A549 (cell line): ENCODE data around the gene CCDC85C. TPM values are rescaled to one million over a fixed set of nuclear protein-coding genes. Genes with fewer than 3 reads are reported as not detected.

Experiments used
- ATAC-seq, 2 experiments: fragments of 200-7000 bp in 1 of 2; fragments of >200 bp in 1 of 2; cut with Nextera tagmentation in 1 of 2; cut with Tn5 transposase in 1 of 2; 3 replicates each; pipeline versions ENCODE4 v1.8.0 to v1.9.1; 2018 to 2020; ENCODE audit warnings: mild to moderate bottlenecking in 1 of 2, moderate library complexity in 1 of 2
- CTCF ChIA-PET: fragments of 300-600 bp; sonication (Branson Sonifier 250); formaldehyde crosslinking; extraction: SDS; loops from one replicate; lab custom pipeline; 2021; ENCODE audit warnings: antibody characterized with exemption, inconsistent platforms; lab: Yijun Ruan, JAX
- POLR2A ChIA-PET: fragments of 350-600 bp; formaldehyde crosslinking; extraction: SDS; loops from one replicate; lab custom pipeline; 2021; ENCODE audit warnings: antibody characterized with exemption, inconsistent platforms; lab: Yijun Ruan, JAX
- DNase-seq, 2 experiments: peaks; one replicate each; pipeline versions ENCODE4 v3.0.0 to v3.0.0-alpha.2; 2011 to 2016; ENCODE audit warnings: low read depth in 1 of 2, low spot score in 1 of 2
- FAIRE-seq: peaks from 2 replicates; lab custom pipeline; 2011; peaks lifted over from hg19 to GRCh38; lab: Jason Lieb, UNC
- H3K27ac ChIP-seq, 2 experiments: fragments of >200 bp; sonication (Bioruptor Twin); formaldehyde crosslinking; 3 replicates each; pipeline ENCODE4 v1.5.1; 2016 to 2017
- H3K4me1 ChIP-seq: fragments of >200 bp; sonication (Bioruptor Twin); formaldehyde crosslinking; 3 replicates; pipeline ENCODE4 v1.6.1; 2016
- H3K4me2 ChIP-seq: fragments of >200 bp; sonication (Bioruptor Twin); formaldehyde crosslinking; 3 replicates; pipeline ENCODE4 v1.6.1; 2016
- H3K4me3 ChIP-seq: fragments of >200 bp; sonication (Bioruptor Twin); formaldehyde crosslinking; 3 replicates; pipeline ENCODE4 v1.5.1; 2016
- H3K9me3 ChIP-seq: fragments of >200 bp; sonication (Bioruptor Twin); formaldehyde crosslinking; 3 replicates; pipeline ENCODE4 v1.6.1; 2016
- CBX8 ChIP-seq: fragments of 200-600 bp; sonication (generic); IDR thresholded peaks from 2 replicates; pipeline ENCODE4 v1.6.1; 2016
- CHD2 ChIP-seq: fragments of 150-350 bp; IDR thresholded peaks from 2 replicates; pipeline ENCODE4 v1.6.1; 2014; ENCODE audit warnings: low read length; ENCODE audit not compliant: partially characterized antibody
- E2F6 ChIP-seq: IDR thresholded peaks from 2 replicates; pipeline ENCODE4 v1.6.1; 2012; ENCODE audit warnings: low read depth, borderline replicate concordance
- EHF ChIP-seq: fragments of 250-450 bp; sonication (Bioruptor Pico); IDR thresholded peaks from 2 replicates; pipeline ENCODE4 v1.5.0; 2020; ENCODE audit warnings: mild to moderate bottlenecking
- EP300 ChIP-seq, 2 experiments: fragments of >200 bp; sonication (Bioruptor Twin); formaldehyde crosslinking; IDR thresholded peaks; 2 replicates in 1 of 2; 3 replicates in 1 of 2; pipeline ENCODE4 v1.6.1; 2016 to 2017
- GATA3 ChIP-seq: IDR thresholded peaks from 2 replicates; pipeline ENCODE4 v1.6.1; 2012; ENCODE audit warnings: borderline replicate concordance
- HDAC2 ChIP-seq: fragments of 200-600 bp; sonication (generic); IDR thresholded peaks from 2 replicates; pipeline ENCODE4 v1.6.1; 2016
- HOXB13 ChIP-seq: fragments of 250-450 bp; sonication (Bioruptor Pico); IDR thresholded peaks from 2 replicates; pipeline ENCODE4 v1.5.0; 2020; ENCODE audit warnings: low read depth, mild to moderate bottlenecking, moderate library complexity
- JUNB ChIP-seq: fragments of >200 bp; sonication (Bioruptor Twin); formaldehyde crosslinking; IDR thresholded peaks from 2 replicates; pipeline ENCODE4 v1.6.1; 2016
- MAX ChIP-seq: IDR thresholded peaks from 2 replicates; pipeline ENCODE4 v1.6.1; 2012
- PHF8 ChIP-seq: fragments of 200-600 bp; sonication (generic); IDR thresholded peaks from 2 replicates; pipeline ENCODE4 v1.6.1; 2016; ENCODE audit warnings: low read depth, mild to moderate bottlenecking, antibody characterized with exemption, moderate library complexity, borderline replicate concordance
- SMC3 ChIP-seq: fragments of >200 bp; sonication (Bioruptor Twin); formaldehyde crosslinking; IDR thresholded peaks from 3 replicates; pipeline ENCODE4 v1.6.1; 2018; ENCODE audit warnings: inconsistent platforms
- TFCP2L1 ChIP-seq: fragments of 250-450 bp; sonication (Bioruptor Pico); IDR thresholded peaks from 2 replicates; pipeline ENCODE4 v1.5.0; 2021; ENCODE audit warnings: mild to moderate bottlenecking
- USF2 ChIP-seq: fragments of 450-650 bp; IDR thresholded peaks from 2 replicates; pipeline ENCODE4 v1.6.1; 2014; ENCODE audit warnings: antibody characterized with exemption
- ZC3H11A ChIP-seq: fragments of 450-650 bp; IDR thresholded peaks from 2 replicates; pipeline ENCODE4 v1.6.1; 2014; ENCODE audit warnings: antibody characterized with exemption, mild to moderate bottlenecking
- WGBS: methylation state at CpG from one replicate; pipeline ENCODE4 v1.1.6; 2017; ENCODE audit errors: missing lambda C conversion rate; 5-methylcytosine and 5-hydroxymethylcytosine counted together
- polyA plus RNA-seq, 4 experiments: library from polyadenylated mRNA; depleted of rRNA in 3 of 4; stranded (reverse); fragments of >200 nt; fragmentation: RNase III in 1 of 4; extraction: RNeasy Plus Mini Kit Qiagen cat#74134 plus additional on column Dnase treatment in 1 of 4; gene quantifications; 2 replicates in 3 of 4; 3 replicates in 1 of 4; pipeline ENCODE4 v1.2.3, GENCODE V29; 2011 to 2017

CCDC85C gene
- polyA plus RNA-seq, 2 of the 4 experiments (the other 2 are of a cell fraction): 11.4 to 31.4 TPM

GRCh38 chr14:99572173-99572999 is 31.6 kb downstream of the CCDC85C start:
- no peak for ATAC-seq
- CTCF ChIA-PET: interaction anchor here (1.0 to 6.0 kb wide), 9 partner anchors 8 to 56 kb away, joined by 3 to 51 read pairs (median 7); no protein-coding TSS in a partner anchor
- no peaks in the 10 kb centered on the region for H3K9me3 ChIP-seq
- H3K27ac ChIP-seq: peak overlapping the region; percentile 78 to 92
- no peak for TF ChIP-seq CHD2
- TF ChIP-seq, all 56 proteins: peak for 0
- no peak for DNase-seq
- WGBS: 83% methylated on average over 18 of the region's 18 CpGs
- Histone ChIP-seq H3K4me1 (peaks cover 96% of the 10 kb centered on the region), H3K4me2 (peak overlapping the region; percentile 84), H3K4me3 (no peak overlapping the region)
- POLR2A ChIA-PET: interaction anchor here (0.7 to 4.9 kb wide), 2 partner anchors 32 to 56 kb away, joined by 3 to 25 read pairs; partner anchors contain the start of gene CCDC85C
- no peak for FAIRE-seq

DNA sequence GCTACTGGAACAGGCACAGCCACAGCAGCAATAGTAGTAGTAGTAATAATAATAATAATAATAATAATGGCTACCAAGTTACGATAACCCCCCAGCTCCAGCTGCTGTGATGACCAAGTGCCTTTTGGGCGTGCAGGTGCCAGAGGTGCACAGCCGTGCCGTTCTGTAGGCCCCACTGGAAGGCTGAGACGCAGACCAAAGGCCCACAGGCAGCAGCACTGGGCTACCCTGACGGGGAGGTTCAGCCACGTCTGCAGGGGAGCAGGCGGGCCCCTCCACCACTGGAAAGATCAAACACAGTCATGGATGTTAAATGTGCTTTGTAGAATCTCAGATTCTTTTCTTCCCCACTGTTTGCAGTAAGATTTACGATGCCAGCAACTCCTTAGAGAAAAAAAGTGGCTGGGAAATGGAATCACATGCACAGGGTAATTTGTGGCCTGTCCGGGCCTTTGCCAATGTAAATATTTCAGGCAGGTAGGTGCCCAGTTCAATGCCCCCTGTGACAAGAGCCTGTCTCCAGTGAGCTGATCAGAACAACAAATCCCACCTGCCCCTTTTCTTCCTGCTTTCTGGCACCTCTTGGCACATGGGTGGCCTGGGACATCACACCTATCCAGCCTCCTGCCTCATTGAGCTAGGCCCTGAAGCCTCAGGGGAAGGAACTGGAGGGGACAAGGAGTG is 32.6 kb downstream of the CCDC85C start:
- CTCF ChIA-PET: interaction anchor here (0.7 to 6.0 kb wide), 7 partner anchors 9 to 158 kb away, joined by 3 to 51 read pairs (median 5); no protein-coding TSS in a partner anchor
- 51% methylated on average over 10 of the region's 10 CpGs for WGBS
- Histone ChIP-seq H3K4me3 (no peak overlapping the region), H3K4me2 (peak overlapping the region; percentile 84), H3K9me3 (no peaks in the 10 kb centered on the region), H3K27ac (peak overlapping the region; percentile 78 to 92), H3K4me1 (peaks cover 94% of the 10 kb centered on the region)
- ATAC-seq (no peak), FAIRE-seq (no peak), DNase-seq (no peak)
- POLR2A ChIA-PET: no interaction called here
- TF ChIP-seq PHF8 (no peak), EHF (CRISPR knock-in tag) (no peak), EP300 (IDR thresholded peaks at IDR 0.05) (peak in 1 of 2 experiments; percentile 17; a peak in 1 of 5 replicates), E2F6 (0 out of 2 replicates have a peak, but pooled peaks have one; percentile 21), HOXB13 (CRISPR knock-in tag) (no peak), JUNB (no peak), MAX (peak; percentile 58; the same call in 1 of the 2 replicates)

DNA sequence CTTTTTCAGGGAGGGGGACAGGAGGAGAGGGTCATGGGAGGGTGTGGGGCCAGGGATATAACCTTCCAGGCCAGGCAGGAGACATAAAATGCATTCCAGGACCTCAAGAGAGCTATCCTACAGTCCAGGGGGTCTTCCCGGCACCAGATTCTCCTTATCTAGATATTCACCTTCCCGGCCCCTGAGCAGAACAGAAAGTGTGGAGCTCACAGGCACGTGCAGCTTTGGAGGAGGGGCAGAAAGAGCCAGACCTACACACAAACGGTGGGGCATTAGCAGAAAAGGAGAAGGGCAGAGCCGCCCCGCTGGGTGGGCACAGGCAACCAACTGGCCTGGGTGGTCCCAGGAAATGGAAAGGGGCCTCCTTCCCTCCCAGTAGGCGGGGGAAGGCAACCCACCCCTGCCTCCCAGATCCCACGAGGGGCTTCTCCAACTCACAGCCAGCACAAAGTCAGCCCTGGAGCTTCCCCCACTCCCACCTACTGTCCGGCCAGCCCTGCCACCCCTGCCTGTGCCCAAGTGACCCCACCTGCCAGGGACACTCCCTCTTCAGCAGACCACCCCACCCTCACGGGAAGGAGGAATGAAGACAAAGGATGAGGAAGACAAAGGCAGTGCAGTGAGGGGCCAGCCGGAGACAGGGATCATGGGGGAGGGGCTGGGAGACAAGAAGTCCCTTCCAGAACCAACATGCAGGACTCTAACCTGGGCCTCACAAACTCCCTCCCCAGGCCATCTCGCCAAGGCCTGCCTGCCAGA is 33.3 kb downstream of the CCDC85C start:
- 73% methylated on average over 12 of the region's 12 CpGs for WGBS
- Histone ChIP-seq H3K9me3 (no peaks in the 10 kb centered on the region), H3K4me2 (peak overlapping the region; percentile 84), H3K4me3 (no peak overlapping the region), H3K27ac (peak overlapping the region; percentile 78 to 92), H3K4me1 (peaks cover 94% of the 10 kb centered on the region)
- CTCF ChIA-PET: interaction anchor here (0.7 to 1.9 kb wide), 4 partner anchors 35 to 159 kb away, joined by 3 to 5 read pairs (median 3); no protein-coding TSS in a partner anchor
- TF ChIP-seq PHF8: no peak
- TF ChIP-seq SMC3: no peak
- TF ChIP-seq HDAC2: no peak
- TF ChIP-seq ZC3H11A: no peak
- no peak for TF ChIP-seq EHF (CRISPR knock-in tag)
- TF ChIP-seq TFCP2L1 (CRISPR knock-in tag): no peak
- no peak for TF ChIP-seq GATA3
- TF ChIP-seq USF2: no peak
- no peak for TF ChIP-seq CBX8
- FAIRE-seq (no peak), ATAC-seq (no peak), DNase-seq (no peak)
- POLR2A ChIA-PET: no interaction called here
